HG03558 (cell line): Measurements from ENCODE around the gene CFAP46.
A peak's percentile ranks its signal among the peaks of the same experiment; 100 is the strongest.
"Not testable (repeated sequence)": the region's sequence is repeated elsewhere in the genome, so short reads cannot be mapped to it uniquely, and the experiment has no call there.

Experiments used
- ATAC-seq: cut with Tn5 transposase; IDR thresholded peaks from one replicate; pipeline ENCODE4 v1.9.1; 2021; ENCODE audit warnings: moderate number of reproducible peaks; ENCODE audit not compliant: unreplicated experiment; ENCODE audit errors: extremely low read depth

The CFAP46 gene

DNA sequence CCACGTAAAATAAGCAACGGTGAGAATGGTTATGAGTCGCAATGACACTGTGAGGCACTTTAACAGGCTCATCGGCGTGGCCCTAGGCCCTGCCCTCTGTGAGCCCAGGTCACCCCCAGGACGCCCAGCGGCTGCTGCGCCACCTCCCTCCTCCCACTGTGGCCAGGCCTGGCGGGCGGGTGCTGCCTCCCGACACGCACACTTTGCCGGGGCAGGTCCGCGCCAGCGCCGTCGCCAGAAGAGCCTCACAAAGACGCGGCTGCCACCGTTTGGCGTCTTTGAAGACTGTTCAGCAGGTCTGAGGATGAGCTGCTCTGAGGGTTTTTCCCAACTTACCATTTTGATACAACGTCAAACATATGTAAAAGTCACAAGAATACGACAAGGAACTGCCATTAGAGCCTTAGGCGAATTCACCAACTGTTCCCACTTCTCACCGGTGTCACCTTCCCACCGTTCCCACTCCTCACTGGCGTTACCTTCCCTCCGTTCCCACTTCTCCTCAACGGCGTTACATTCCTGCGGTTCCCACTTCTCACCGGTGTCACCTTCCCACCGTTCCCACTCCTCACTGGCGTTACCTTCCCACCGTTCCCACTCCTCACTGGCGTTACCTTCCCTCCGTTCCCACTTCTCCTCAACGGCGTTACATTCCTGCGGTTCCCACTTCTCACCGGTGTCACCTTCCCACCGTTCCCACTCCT is 22.5 kb upstream of the CFAP46 start:
- not testable (repeated sequence) for ATAC-seq

DNA sequence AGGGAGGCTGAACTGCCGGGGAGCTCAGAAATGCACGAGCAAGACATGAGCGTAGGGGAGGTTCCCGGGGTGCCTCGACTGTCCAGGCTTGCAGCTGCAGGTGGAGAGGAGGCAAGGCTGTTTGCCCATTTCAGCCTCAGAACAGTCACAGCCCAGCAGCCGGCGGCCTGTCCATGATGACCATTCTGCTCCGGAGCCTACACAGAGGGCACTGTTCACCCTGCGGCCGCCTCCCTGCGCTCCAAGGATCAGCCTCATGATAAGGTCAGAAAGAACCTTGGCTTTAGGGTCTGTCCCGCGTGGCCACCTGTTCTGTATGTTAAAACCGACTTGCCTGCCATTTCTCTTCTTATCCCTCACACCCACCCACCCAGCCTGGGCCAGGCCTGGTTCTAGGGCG is 21.9 kb upstream of the CFAP46 start:
- no peak for ATAC-seq

DNA sequence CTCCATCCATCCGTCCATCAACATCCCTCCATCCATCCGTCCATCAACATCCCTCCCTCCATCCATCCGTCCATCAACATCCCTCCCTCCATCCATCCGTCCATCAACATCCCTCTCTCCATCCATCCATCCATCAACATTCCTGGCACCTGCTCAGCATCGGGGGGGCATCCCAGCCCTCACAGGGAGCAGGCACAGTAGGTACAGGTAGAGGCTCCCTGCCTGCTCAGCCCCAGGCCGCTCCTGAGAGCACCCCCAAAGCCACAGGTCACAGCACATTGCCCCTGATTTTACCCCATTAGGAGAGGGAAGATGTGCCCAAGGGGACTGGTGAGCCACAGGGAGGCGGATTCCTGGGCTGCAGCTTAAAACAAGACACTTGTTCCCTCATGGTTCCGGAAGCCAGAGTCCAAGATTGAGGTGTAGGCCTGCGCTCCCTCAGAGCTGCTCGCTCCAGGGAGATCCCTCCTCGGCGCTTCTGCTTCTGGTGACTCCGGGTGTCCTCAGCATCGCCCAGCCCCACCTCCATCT is 21.1 kb upstream of the CFAP46 start:
- ATAC-seq = no peak

DNA sequence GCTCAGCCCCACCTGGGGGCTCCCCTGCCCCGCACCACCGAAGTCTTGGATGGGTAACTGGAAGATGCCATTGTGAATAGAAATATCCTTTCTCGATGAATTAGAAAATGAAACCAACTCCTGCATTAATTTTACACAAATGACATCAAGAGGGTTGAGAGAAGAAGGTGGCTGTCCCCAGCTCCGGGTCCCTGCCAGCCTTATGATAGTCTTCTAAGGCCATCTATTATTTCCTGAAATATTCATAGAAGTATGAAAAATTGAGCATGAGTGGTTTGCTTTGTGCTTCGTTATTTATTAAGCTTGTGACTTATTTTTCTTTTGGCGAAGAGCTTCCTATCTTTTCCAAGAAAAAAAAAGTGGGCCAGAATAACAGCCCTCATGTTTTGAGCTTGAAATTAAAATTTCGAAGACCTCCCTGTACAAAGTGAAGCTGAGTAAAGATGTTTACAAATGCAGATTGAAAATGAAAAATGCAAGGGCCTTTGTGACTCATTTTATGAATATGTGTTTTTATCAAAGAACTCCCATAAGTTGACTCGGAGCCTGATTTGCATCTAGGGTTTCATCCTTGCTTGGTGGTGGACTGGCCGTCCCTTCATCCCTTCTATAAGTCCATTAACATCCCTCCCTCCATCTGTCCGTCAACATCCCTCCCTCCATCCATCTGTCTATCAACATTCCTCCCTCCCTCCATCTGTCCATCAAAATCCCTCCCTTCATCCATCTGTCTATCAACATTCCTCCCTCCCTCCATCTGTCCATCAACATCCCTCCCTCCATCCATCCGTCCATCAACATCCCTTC is 20.5 kb upstream of the CFAP46 start:
- ATAC-seq = peak; percentile 25

DNA sequence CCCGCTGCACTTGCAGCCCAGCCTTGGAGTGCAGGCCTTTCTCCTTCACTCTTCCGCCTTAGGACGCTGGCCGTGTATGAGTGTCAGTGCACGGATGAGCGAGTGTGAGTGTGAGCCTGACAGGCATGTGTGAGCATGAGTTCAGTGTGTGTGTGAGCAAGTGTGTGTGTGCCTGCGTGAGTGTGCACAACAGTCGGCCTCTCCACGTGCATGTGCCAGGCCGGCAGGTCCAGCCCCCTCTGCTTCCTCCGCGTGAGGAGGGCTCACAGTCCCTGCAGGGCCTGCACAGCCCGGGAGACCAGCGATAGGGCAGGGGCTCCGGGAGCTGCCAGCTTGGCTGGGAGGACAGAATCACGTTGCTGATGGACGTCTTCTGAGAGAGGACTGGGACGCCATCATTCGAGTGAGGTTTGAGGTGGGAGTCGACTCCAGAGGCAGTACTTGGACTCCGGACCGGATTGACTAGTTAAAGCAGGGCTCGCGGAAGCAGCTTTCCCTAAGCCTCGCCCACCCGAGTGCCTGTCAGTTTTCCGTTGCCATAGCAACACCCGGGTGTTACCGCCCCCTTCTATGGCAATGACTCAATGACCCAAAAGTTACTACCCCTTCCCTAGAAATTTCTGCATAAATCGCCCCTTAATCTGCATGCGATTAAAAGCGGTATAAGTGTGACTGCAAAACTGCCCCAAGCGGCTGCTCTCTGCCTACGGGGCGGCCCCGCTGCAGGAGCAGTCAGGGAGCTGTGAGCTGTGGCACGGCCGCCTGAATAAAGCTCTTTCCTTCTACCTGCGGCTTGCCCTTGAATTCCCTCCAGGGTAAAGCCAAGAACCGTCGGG is 19.6 kb upstream of the CFAP46 start:
- peak; percentile 45 for ATAC-seq

DNA sequence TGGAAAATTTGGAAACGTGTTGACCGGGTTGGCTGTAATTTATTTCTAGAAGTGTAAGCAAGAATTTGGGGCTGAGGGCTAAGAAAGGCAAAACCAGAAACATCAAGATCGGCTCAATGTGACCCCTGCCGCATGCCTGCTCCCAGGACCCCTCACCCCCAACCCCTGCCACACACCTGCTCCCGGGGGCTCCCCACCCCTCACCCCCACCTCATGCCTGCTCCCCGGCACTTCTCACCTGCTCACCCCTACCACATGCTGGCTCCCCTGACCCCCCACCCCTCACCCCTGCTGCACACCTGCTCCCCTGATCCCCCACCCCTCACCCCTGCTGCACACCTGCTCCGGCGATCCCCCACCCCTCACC is 19.0 kb upstream of the CFAP46 start:
- ATAC-seq = no peak

DNA sequence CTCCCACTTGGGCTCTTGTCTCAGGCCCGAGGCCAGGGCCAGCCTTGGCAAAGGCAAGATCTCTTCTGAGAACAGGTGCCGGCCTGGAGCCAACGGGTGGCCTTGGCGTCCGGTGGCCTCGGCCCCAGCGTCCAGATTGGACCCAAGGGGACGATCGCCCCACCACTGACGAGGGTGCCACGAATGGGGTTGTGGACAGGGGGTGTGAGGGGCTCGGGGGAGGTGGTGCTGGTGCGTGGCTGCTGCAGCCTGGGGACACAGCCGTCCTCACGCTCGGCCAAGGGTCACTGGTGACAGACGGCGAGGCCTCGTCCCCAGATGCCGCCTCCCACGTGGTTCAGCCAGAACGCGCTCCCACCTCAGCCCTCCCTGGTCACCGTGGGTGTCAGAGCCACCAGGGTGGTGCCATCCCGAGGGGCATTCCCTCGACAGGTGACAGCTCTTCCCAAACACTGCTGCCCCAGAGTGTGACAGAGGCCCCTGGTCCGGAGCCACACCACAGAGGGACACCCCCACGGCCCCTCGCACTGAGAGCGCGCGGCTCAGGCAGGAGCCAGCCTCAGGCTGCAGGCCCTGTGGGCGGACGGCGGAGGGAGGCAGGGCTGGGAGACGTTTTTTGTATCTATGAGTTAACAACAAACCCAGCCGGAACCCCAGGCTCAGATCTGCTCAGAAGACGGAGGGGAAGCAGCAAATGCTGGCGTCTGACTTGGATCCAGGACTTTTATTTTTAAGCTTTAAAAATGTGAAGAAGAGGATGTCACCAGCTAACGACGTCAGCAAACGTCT is 18.5 kb upstream of the CFAP46 start:
- ATAC-seq = no peak

DNA sequence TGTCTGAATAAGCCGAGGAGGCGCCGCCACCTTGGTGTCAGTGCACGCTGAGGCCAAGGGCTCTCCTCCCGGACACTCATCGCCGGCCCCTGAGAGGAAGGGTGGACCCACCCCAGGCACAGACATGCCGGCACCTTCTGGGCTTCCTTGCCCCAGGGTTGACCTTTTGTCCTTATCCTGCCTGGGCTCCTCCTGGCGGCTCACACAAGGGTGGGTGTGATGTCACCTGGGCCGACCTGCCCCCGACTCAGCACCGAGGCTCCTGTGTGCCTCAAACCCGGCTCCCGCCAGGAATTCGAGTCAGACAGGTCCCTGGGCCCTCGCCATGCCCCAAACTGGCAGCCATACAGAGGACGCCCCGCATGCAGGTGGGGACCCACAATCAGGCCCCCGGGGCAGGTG is 17.7 kb upstream of the CFAP46 start:
- no peak for ATAC-seq

DNA sequence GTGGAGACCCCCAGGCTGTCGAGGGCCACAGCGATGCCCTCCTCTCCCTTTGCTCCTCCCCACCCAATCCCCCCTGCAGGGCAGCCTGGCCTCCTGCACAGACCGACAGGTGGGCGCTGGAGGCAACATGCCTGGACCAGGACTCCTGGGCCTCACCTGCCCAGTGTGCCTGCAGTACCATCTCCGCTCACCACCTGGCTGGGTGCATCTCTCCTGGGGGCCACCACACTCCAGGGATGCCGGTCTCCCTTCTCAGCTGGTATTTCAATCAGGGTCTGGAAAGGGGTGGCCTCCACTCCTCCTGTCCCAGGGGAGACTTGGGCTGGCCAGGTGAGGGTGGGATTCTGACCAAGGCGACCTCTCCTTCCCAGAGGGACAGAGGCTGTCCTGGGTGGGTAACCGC is 17.2 kb upstream of the CFAP46 start:
- no peak for ATAC-seq

DNA sequence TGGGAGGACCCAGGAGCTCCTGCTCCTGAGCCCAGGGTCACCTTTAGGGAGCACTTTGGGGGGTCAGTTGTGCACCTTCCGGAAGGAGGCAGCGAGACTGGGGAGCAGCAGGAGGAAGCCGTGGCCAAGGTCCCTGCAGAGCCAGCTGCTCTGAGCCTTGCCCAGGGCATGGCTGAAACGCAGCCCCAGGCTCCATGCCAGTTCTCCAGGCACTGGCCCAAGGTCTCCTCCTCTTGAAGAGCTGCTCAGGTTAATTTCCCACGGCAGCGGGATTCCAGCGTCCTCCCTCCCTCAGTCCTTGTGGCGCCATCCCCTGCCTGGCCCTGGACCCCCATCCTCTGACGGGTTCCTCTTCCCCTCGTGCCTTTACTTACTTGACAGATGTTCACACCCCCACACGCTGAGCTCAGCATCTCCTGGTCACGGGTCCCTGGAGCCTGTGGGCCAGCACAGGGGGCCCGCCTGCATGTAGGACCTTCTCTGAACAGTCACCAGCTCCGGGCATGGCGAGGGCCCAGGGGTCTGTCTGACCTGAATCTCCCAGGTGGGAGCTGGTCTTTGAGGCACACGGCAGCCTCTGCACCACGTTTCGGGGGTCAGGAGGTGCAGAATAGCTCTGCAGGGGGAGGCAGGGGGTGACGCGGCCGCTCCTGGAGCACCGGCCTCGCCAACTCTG is 16.7 kb upstream of the CFAP46 start:
- no peak for ATAC-seq

DNA sequence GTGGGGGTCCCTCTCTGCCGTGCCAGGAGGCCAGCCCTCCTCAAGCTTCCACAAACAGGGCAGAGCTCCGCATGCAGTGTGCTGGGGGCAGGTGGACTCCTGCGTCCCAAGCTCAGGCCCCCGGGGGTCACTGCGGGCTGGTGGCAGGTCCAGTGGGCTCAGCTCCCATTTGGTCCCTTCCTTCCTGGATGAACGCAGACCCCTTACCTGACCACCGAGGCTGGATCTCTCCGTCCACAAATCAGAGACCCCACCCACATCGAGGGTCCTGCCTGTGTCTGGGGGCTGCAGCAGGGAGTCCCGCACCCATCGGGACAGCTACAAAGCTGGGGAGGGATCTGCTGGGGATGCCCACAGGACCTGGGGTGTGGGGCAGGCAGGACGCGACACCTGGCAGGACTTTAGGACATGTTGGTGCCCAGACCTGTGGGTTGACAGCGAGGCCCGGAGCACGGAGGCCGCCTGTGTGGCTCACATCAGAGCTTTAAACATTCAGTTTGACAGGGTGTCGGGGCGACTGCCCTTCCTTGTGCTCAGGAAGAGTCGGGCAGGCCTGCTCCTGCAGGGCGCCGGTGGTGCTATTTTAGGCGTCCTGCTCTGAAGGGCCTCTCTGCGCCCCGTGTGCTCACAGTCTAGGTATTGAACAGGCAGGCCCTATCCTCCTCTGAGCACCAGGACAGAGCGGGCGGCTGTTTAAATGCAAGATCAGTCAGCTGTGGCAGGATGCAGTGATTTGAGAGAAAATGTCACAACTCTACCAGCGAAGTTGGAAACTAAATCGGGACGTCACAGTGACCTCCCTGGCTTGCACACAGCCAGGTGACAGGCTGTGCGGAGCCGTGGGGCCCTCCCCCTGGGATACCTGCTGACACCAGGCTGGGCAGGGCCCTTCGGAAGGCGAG is 15.9 kb upstream of the CFAP46 start:
- ATAC-seq = no peak

DNA sequence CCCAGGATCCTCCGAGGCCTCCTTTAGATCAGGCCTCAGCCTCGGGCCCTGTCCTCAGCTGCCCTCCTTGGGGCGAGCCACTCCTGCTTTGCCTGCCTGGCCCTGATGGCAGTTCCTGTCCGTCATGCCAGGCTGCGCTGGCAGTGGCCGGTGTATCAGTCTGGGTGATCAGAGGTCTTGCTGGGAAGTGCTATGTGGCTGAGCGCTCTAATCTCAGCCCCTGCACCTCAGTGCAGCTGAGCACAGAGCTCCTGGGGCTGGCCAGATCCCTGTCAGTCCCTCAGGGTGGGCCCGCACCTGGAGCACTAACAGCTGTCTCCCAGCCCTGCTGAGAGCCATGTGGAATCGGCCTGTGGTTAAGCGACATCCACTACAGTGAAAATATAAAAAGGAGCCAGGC is 14.8 kb upstream of the CFAP46 start:
- no peak for ATAC-seq

DNA sequence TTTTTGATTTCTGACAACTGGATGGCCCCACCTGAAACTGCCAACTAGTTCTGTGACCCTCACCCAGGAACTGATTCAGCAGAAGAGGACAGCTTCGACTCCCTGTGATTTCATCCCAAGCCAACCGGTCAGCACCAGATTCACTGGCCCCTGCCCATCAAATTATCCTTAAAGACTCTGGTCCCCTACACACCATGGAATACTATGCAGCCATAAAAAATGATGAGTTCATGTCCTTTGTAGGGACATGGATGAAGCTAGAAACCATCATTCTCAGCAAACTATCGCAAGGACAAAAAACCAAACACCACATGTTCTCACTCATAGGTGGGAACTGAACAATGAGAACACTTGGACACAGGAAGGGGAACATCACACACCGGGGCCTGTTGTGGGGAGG is 13.9 kb upstream of the CFAP46 start:
- not testable (repeated sequence) for ATAC-seq

DNA sequence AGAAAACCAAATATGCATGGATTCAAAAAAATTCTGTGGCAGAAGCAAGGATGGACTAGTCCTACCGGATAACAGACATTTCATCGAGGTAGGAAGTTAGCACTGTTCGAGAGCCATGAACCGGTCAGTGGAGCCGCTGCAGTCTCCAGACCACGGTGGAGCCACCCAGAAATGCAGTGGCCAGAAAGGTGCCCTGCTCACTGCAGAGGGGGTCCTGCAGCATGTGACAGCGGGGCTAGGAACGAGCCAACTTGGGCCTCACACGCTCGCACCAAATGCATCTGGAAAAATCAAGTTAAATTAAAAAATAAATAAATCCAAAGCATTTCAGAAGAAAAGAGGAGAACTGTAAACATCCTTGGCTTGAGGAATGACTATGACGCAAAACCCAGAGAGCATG is 13.1 kb upstream of the CFAP46 start:
- ATAC-seq = no peak

DNA sequence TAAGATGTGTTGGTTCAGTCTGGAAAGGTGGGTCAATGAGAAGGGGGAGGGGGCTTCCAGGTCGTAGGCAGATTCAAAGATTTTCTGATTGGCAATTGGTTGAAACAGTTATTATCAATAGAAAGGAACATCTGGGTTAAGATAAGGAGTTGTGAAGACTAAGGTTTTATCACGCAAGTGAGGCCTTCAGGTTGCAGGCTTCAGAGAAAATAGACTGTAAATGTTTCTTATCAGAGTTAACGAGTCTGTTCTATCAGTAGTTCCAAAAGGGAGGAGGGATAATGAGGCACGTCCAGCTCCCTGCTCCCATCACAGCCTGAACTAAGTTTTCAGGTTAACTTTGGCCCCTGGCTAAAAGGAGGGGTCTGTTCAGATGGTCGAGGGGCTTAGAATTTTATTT is 11.1 kb upstream of the CFAP46 start:
- no peak for ATAC-seq

DNA sequence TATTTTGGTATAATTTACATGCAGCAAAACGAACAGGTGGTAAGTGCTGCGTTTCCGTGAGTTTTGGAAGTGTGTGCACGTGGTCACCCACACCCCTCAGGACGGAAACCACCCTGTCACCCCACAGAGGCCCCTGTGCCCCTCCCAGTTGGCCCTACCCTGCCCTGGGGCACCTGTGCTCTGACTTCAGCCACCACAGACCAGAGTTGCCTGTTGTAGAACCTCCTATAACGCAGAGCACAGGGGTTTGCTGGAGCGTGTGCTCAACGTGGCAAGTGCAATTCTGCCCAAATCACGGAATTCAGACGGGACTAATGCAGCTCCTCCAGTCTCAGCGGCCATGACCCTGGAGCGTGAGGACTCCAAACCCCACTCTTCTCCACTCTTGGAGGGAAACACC is 9.6 kb upstream of the CFAP46 start:
- ATAC-seq = no peak

DNA sequence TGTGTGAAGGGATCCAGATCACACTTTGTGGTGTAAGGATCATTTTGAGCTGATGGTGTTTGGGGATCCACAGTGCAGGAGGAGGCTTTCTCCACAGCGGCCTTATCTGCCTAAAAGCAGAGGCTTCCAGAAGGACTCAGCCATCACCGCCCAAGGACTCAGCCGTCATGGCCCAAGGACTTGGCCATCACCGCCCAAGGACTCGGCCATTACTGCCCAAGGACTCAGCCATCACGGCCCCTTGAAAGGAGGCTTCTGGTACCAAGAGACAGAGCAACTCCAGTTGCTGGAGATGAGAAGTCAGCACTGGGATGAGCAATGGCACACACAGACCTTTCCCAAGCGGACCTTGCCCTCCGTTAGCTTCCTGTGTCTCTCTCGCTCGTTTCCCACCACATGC is 6.0 kb upstream of the CFAP46 start:
- ATAC-seq = no peak

DNA sequence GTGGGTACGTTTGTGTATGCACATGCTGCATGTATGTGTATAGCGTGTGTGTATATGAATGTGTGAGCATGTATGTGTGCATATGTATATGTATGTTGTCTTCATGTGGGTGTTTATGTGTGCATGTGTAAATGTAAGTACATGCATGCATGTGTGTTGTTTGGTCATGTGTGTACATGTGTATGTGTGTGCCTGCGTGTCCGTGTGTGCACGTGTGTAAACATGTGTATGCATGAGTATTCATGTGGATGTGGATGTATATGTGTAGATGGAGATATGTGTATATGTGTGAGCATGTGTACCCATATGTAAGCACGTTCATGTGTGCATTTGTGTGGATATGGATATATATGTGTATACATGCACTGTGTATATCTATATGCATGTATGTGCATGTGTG is 5.5 kb upstream of the CFAP46 start:
- no peak for ATAC-seq
